ENCODE results near the gene HNRNPLL. TPM values are rescaled to one million over a fixed set of nuclear protein-coding genes. Genes with fewer than 3 reads are reported as not detected.

HNRNPLL gene
- polyA plus RNA-seq, 1 experiment, result 78.5 TPM

GRCh38 chr2:38603402-38604290 is 918 bp upstream of the HNRNPLL start:
- Histone ChIP-seq H3K4me3 (ENCODE audit: low read depth, low read length) (peak overlapping the region; percentile 71), H3K9me3 (ENCODE audit: control insufficient read depth, insufficient read depth, low read length) (no peaks in the 10 kb centered on the region; the same call in 1 of the 2 replicates), H3K27me3 (ENCODE audit: control insufficient read depth, insufficient read depth, low read length) (no peaks in the 10 kb centered on the region), H3K27ac (ENCODE audit: low read depth, low read length) (no peak overlapping the region)
- no peak for DNase-seq (ENCODE audit: low read depth, low spot score)
- ChIA-PET POLR2A (interaction anchor here (0.7 to 1.7 kb wide), 3 partner anchors 62 to 1499 kb away, joined by 3 to 7 read pairs (median 4); partner anchors contain the start of gene GALM), CTCF (interaction anchor here (0.6 to 3.2 kb wide), 13 partner anchors 10 to 1905 kb away, joined by 3 to 14 read pairs (median 5); no protein-coding TSS in a partner anchor)
- TF ChIP-seq CTCF (IDR thresholded peaks at IDR 0.05; ENCODE audit: low read depth, low read length), result peak; percentile 88

DNA sequence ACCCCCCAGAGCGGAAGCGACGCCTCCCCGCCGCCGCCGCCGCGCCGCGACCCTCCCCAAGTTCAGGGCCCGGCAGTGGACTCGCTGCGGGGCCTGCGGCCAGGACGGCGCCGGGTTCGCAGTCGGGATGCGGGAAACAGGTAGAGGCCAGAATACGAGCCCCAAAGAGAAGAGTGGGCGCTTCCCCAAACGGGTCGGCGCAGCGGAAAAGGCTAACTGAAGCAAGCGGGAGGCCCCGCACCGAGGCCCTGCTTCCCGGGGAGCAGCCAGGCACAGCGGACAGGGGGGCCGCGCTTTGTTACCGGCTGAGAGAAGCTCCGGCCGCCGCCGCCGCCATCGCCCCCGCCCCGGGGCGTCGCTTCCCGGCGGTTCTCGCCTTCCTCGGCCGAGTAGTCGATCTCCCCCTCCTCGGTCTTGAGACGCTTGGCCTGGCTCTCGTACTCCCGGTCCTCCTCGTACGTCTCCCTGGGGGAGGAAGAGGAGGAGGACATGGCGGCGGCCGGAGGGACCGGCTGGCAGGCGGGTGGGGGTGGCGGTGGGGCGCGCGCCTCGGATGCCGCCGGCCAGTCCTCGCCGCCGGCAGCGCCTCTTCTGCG is 494 bp downstream of the HNRNPLL start:
- ChIA-PET POLR2A (interaction anchor here (0.7 to 2.7 kb wide), 8 partner anchors 12 to 200 kb away, joined by 4 to 42 read pairs (median 6); partner anchors contain the start of genes GALM and SRSF7), CTCF (interaction anchor here (0.7 to 1.6 kb wide), 3 partner anchors 20 to 738 kb away, joined by 3 to 10 read pairs (median 9); no protein-coding TSS in a partner anchor)
- Histone ChIP-seq H3K27me3 (ENCODE audit: control insufficient read depth, insufficient read depth, low read length) (no peaks in the 10 kb centered on the region), H3K4me3 (ENCODE audit: low read depth, low read length) (peak overlapping the region; percentile 81), H3K27ac (ENCODE audit: low read depth, low read length) (peak overlapping the region; percentile 77), H3K9me3 (ENCODE audit: control insufficient read depth, insufficient read depth, low read length) (no peaks in the 10 kb centered on the region; the same call in 1 of the 2 replicates)
- no peak for DNase-seq (ENCODE audit: low read depth, low spot score)
- no peak for TF ChIP-seq CTCF (IDR thresholded peaks at IDR 0.05; ENCODE audit: low read depth, low read length)

- Histone ChIP-seq H3K27ac (ENCODE audit: low read depth, low read length) (peak overlapping the region; percentile 77), H3K27me3 (ENCODE audit: control insufficient read depth, insufficient read depth, low read length) (no peaks in the 10 kb centered on the region), H3K9me3 (ENCODE audit: control insufficient read depth, insufficient read depth, low read length) (no peaks in the 10 kb centered on the region; the same call in 1 of the 2 replicates), H3K4me3 (ENCODE audit: low read depth, low read length) (peak overlapping the region; percentile 81)
- ChIA-PET CTCF (interaction anchor here (0.7 to 1.6 kb wide), 4 partner anchors 18 to 738 kb away, joined by 3 to 10 read pairs (median 6); no protein-coding TSS in a partner anchor), POLR2A (interaction anchor here (0.6 to 2.7 kb wide), 7 partner anchors 11 to 201 kb away, joined by 4 to 42 read pairs (median 5); partner anchors contain the start of gene SRSF7)
- no peak for DNase-seq (ENCODE audit: low read depth, low spot score)
- no peak for TF ChIP-seq CTCF (IDR thresholded peaks at IDR 0.05; ENCODE audit: low read depth, low read length)
These were observed 1.1 kb downstream of the HNRNPLL start for GRCh38 chr2:38601463-38602135.

DNA sequence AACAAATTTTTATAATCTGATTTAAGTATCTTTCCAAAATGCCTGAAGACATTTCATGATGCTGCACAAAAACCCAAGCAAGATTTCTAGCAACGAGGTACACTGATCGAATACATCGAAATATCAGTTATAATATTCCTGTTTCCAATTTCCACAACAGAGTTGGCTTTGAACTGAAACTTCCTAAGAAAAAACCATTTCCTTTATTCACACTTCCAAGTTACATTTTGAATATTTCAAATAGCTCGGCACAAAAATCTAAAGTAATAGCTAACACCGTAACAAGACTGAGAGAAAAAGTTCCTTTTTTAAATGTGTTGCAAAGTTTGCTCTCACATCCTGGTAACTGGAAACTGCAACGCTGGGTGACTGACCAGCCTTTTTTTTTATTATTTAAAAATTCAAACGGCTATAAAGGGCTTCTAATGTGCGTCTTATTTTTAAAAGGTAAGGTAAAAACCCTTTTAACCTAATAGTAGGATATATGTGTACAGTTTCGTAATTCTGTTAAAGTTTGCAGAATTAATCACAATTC is 1.7 kb downstream of the HNRNPLL start:
- TF ChIP-seq CTCF (IDR thresholded peaks at IDR 0.05; ENCODE audit: low read depth, low read length), result no peak
- Histone ChIP-seq H3K4me3 (ENCODE audit: low read depth, low read length) (peak overlapping the region; percentile 81), H3K27ac (ENCODE audit: low read depth, low read length) (no peak overlapping the region), H3K27me3 (ENCODE audit: control insufficient read depth, insufficient read depth, low read length) (no peaks in the 10 kb centered on the region), H3K9me3 (ENCODE audit: control insufficient read depth, insufficient read depth, low read length) (no peaks in the 10 kb centered on the region; the same call in 1 of the 2 replicates)
- POLR2A ChIA-PET, result interaction anchor here (1.0 to 2.7 kb wide), 5 partner anchors 10 to 150 kb away, joined by 3 to 42 read pairs (median 9); partner anchors contain the start of gene SRSF7
- CTCF ChIA-PET, result interaction anchor here (1.1 to 1.6 kb wide), 3 partner anchors 17 to 118 kb away, joined by 3 to 9 read pairs (median 4); no protein-coding TSS in a partner anchor
- no peak for DNase-seq (ENCODE audit: low read depth, low spot score)

All from AG04450 (cell line).